HG03460 (cell line): ENCODE data around the gene TAP1.
"Not testable (repeated sequence)": the region's sequence is repeated elsewhere in the genome, so short reads cannot be mapped to it uniquely, and the experiment has no call there.

Source experiments
- ATAC-seq: cut with Tn5 transposase; IDR thresholded peaks from one replicate; pipeline ENCODE4 v1.9.1; 2021; ENCODE audit not compliant: unreplicated experiment

Gene TAP1

GRCh38 chr6:32807020-32807580 lies 46.4 kb downstream of the TAP1 start:
- no peak for ATAC-seq

DNA sequence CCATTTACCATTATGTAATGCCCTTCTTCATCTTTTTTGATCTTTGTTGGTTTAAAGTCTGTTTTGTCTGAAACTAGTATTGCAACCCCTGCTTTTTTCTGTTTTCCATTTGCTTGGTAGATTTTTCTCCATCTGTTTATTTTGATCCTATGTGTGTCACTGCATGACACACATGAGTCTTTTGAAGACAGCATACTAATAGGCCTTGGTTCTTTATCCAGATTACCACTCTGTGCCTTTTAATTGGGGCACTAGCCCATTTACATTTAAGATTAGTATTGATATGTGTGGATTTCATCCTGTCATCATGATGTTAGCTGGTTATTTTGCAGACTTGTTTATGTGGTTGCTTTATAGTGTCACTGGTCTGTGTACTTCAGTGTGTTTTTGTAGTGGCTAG lies 48.1 kb downstream of the TAP1 start:
- not testable (repeated sequence) for ATAC-seq

GRCh38 chr6:32803416-32803815 lies 50.1 kb downstream of the TAP1 start:
- no peak for ATAC-seq

DNA sequence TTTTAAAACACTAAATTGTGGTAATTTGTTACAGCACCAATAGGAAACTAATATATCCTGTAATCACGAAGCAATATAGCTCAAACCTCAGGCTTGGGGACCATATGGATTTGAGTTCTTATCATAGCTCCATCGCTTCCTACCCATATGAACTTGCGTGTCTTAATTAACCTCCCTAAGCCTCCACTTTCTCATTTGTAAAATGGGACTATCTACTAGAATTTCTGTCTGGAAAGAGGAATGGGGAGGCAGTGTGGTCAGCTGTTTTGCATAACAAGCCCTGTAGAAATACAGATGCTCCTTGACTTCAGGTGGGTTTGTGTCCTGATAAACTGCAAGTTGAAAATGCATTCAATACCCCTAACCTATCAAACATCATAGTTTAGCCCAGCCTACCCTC lies 53.8 kb downstream of the TAP1 start:
- ATAC-seq = no peak

GRCh38 chr6:32799168-32799567 lies 54.3 kb downstream of the TAP1 start:
- ATAC-seq = no peak

DNA sequence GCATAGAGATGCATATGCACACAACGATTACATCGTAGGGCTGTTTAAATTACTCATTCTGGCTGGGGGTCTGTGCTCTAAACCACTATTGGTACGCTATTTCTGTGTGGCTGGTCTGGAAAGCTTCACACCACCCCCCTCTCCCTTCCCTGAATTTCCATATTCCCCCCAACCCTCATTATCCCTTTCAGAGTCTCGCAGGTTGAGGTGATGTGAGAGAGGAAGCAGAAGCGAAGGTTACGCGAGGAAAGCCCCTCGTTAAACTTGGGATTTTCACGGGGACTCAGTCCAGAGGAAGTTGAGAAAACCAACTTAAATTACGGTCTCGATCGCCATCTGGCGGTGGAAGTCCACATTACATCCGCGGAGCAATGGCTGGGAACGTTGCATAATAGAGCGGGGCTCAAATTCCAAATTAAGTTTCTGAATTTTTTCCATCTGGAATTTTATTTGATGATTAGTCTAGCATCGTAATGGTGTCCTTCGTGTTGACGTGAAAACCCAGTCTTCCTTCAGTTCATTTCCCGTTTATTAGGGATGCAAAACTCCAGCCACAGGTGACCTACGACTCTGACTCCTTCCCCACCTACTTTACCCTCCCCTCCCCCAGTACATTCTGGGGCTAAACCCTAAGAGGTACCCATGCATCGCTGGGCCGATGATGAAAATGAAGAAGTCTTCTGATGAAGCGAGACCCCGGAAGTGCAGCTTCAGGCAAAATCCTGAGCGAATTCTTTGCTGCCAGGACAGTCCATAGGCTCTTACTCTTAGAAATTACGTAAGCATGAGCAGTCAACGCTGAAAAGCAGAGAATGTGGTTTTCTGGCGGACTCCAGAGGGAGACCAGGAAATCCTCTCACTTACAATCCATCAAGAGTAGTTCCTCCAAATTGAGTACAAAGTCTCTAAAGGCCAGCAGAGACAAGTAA lies 56.4 kb downstream of the TAP1 start:
- ATAC-seq = no peak
